Left colon (tissue), 2 donors: ENCODE measurements around the gene RNASEH1. TPM values are rescaled to one million over a fixed set of nuclear protein-coding genes. Genes with fewer than 3 reads are reported as not detected.
"Not testable (repeated sequence)": the region's sequence is repeated elsewhere in the genome, so short reads cannot be mapped to it uniquely, and the experiment has no call there.

ENCODE experiments used
- ATAC-seq: fragments of 200-7000 bp; cut with Tn5 transposase; one replicate; pipeline ENCODE4 v1.9.1; 2020; ENCODE audit warnings: mild to moderate bottlenecking, moderate library complexity
- DNase-seq, 2 donors: peaks; one replicate each; pipeline ENCODE4 v3.0.0-alpha.2; 2020
- intact Hi-C, 2 donors: fragments of 100-400 bp; cut with DNase I in 1 of 2; cut with micrococcal nuclease in 1 of 2; formaldehyde crosslinking; loops; one replicate each; pipeline versions ENCODE4 v1.11.2 to v1.14.0; 2022; cut with DNase I, micrococcal nuclease
- total RNA-seq, 2 donors: library from RNA; stranded (reverse); fragmentation: NEBNext Ultra II Directional; extraction: Animal tissue kit (Norgen Biotek cat#: 25700); gene quantifications; one replicate each; pipeline ENCODE4 v1.2.1, GENCODE V29; 2021
- donor health status: DM: no; HTN: no; CAD: no.
- donor health status: DM: yes; HTN: yes; CAD: no.

RNASEH1 gene
- total RNA-seq, 2 donors from 2014 or later = 14.4 to 14.7 TPM

DNA sequence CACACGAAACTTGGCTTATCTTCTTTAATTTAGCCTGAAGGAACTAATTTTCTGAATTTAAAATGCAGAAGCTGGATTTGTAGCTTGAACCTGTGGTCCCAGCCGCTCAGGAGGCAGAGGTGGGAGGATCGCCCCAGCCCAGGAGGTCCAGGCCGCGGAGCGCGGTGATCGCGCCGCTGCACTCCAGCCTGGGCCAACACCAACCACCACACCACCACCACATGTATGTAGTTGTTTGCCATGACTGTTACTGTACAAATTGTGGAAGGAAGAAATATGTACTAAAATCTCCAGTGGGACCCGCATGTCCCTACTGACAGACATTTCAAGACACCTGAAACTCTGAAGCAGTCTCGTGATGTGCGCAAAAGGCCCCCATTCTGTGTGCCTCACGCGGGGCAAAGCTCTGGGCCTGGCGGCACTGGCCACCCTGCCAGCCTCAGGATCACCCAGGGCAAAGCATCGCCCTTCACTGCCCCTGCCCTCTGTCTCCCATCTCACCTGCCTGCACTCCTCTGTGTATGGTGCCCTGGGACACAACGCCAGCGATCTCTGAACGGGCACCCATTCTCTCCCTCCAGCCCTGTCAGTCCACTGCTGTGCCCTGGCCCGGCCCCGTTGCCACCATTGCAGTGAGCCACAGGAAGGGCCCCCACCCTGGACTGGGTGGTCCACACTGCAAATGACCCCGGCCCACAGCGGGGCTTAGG is 28.7 kb downstream of the RNASEH1 start:
- DNase-seq = no peak
- intact Hi-C loops = no loop called here
- no peak for ATAC-seq

DNA sequence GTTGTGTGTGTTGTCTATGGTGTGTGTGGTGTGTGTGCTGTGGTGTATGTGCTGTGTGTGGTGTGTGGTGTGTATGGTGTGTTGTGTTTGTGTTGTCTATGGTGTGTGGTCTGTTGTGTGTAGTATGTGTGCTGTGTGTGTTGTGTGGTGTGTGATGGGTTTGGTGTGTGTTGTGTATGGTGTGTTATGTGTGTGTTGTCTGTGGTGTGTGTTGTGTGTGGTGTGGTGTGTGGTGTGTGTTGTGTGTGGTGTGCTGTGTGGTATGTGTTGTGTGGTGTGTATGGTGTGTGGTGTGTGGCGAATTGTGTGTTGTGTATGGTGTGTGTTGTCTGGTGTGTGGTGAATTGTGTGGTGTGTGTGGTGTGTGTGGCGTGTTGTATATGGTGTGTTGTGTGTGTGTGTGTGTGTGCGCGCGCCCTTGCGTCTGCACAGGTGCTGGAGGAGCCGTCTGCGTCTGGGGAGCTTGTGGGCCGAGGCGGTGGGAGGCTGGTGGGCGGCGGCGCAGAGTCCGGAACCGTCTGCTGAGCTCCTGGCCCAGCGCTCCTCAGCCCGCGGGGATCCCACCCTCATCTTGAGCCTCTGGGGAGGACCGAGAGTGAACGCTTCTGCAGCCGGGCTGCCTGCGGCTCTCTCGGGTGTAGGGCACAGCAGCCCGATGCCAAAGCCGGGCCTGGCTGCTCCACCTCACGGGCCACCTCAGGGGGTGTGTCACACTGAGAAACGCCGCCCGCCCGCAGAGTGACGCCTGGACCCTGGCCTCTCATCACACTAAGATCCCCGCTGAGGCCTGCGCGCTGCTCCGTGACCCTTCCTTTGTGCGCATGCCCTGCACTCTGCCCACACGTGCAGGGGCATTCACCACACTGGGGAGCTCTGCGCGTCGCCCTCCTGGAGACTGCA is 30.0 kb downstream of the RNASEH1 start:
- ATAC-seq = peak; percentile 59
- DNase-seq = no peak
- intact Hi-C loops = no loop called here

- intact Hi-C loops = no loop called here
- no peak for DNase-seq
- ATAC-seq = no peak
Measured at GRCh38 chr2:3526871-3527270, 31.3 kb downstream of the RNASEH1 start.

DNA sequence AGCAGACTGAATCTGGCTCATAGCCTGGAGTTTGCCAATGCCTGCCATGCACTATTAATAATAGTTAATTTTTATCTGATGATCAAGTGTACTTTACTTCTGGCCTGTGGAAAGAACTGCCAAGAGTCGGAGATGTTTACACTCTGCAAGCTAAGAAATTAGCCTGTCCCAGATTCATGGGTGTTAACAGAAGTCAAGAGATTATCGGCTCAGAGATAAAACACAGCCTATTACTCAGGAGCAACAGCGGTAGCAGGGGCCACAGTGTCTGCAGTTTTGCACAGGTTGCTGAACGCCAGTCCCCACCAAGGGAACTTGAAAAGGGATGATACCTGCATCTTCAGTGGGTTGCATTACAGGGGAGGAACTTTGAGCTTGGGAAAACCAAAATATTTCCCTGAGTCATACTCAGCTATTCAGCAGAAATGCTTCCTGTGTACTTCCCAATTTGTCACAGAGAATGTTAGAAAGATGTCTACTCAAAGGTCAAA is 34.5 kb downstream of the RNASEH1 start:
- ATAC-seq (no peak), DNase-seq (no peak)
- intact Hi-C loops = no loop called here

- intact Hi-C loops = no loop called here
- ATAC-seq (no peak), DNase-seq (peak in 1 of 2 donors; percentile 32)
Measured at GRCh38 chr2:3522961-3523421, 35.1 kb downstream of the RNASEH1 start.

DNA sequence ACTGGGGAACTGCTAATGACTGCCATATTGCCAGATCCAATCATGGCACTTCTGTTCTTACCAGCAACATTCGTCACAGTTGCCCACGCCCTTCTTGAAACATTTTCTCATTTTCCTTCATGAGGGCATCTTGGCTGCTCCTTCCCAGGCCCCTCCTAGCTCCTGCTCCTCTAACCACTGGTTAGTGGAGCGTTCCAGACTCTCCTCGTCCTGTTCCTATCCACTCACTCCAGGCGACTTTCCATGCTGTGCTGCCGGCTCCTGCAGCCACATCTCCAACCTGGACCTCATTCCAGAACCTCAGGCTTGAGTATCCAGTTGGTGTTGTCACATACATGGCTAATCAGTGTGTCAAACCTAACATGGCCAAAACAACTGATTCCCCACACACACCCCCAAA is 37.5 kb downstream of the RNASEH1 start:
- DNase-seq (no peak), ATAC-seq (no peak)
- intact Hi-C loops = no loop called here

GRCh38 chr2:3519255-3520205 is 38.6 kb downstream of the RNASEH1 start, which contains the start of gene ADI1:
ADI1 (minus strand) TSS chr2:3519531; CDS start chr2:3519487, 44 bp downstream.
- ATAC-seq (peak; percentile 86), DNase-seq (peak; percentile 89 to 91)
- intact Hi-C loops = no loop called here

- DNase-seq (peak; percentile 97 to 98), ATAC-seq (peak; percentile 83)
- intact Hi-C loops = no loop called here
Measured at GRCh38 chr2:3518496-3519254, 39.5 kb downstream of the RNASEH1 start.

DNA sequence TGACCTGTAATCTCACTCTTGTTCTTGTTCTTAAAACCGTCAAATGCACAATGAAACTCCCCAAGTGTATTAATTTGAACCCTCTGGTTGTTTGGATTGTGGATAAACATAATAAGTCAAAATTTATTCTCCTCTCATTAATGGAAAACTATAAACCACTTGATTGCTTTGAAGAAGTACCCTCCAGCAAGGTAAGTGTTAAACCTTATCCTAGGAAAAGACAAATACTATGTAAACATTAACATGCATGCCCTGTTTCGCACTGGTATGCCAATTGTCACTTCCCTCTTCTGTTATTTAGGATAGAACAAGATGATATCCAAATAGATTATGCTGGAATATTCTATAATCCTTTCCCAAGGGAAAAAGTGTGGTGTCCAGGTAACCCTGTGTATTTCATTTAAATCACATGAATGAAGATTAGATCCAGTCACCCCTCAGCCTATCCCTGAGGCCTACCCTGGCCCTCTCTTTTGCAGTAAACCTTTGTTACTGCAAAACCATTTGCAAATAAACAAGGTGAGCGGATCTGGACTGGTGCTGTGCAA is 40.1 kb downstream of the RNASEH1 start:
- DNase-seq (no peak), ATAC-seq (no peak)
- intact Hi-C loops = no loop called here

GRCh38 chr2:3516831-3517230 is 41.3 kb downstream of the RNASEH1 start:
- DNase-seq = no peak
- no peak for ATAC-seq
- intact Hi-C loops = no loop called here

GRCh38 chr2:3515438-3515837 is 42.7 kb downstream of the RNASEH1 start:
- ATAC-seq, DNase-seq, intact Hi-C loops: not testable (repeated sequence)

DNA sequence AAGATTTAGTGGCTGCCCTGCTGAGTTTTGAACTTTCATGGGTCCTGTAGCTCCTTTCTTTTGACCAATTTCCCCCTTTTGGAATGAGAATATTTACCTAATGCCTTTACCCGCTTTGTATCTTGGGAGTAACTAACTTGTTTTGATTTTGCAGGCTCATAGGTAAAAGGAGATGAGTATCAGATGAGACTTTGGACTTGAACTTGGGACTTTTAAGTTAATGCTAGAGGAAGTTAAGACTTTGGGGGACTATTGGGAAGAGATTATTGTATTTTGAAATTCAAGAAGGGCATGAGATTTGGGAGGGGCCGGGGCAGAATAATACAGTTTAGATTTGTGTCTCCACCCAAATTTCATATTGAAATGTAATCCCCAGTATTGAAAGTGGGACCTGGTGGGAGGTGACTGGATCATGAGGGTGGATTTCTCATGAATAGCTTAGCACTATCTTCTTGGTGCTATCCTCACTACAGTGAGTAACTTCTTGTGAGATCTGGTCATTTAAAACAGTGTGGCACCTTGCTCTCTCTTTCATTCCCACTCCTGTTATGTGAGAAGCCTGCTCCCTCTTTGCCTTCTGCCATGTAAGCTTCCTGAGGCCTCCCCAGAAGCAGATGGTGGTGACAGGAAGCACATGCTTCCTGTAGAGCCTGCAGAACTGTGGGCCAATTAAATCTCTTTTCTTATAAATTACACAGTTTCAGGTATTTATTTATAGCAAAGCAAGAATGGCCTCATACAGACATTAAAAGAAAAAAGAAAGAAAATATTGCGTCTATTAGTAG is 44.9 kb downstream of the RNASEH1 start:
- intact Hi-C loops = no loop called here
- no peak for DNase-seq

DNA sequence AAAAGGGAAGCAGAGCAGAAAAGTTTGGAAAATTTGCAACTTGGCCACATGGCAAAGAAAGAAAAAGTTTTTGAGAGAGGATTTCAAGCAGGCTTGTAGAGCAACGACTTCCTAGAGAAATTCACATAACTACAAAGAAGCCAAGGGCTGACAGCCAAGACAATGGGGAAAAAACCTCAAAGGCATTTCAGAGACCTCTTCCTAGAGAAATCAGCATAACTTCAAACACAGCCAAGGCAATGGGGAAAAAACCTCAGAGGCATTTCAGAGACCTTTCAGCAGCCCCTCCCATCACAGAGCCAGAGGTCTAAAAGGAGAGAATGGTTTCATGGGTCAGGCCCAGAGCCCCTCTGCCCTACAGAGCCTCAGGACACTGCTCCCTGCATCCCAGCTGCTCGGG is 46.0 kb downstream of the RNASEH1 start:
- intact Hi-C loops = no loop called here
- DNase-seq = no peak
- no peak for ATAC-seq

More for the DNA sequence above, 44.9 kb downstream of the RNASEH1 start:
- no peak for ATAC-seq

GRCh38 chr2:3505771-3506170 is 52.4 kb downstream of the RNASEH1 start:
- DNase-seq (peak; percentile 58 to 70), ATAC-seq (peak; percentile 96)
- intact Hi-C loops = no loop called here

DNA sequence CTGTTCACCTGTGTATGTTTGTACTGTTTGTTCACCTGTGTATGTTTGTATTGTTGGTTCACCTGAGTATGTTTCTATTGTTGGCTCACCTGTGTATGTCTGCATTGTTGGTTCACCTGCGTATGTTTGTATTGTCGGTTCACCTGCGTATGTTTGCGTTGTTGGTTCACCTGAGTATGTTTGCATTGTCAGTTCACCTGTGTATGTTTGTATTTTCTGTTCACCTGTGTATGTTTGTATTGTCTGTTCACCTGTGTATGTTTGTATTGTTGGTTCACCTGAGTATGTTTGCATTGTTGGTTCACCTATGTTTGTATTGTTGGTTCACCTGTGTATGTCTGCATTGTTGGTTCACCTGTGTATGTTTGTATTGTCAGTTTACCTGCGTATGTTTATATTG is 53.4 kb downstream of the RNASEH1 start:
- ATAC-seq (no peak), DNase-seq (no peak)
- intact Hi-C loops = no loop called here

DNA sequence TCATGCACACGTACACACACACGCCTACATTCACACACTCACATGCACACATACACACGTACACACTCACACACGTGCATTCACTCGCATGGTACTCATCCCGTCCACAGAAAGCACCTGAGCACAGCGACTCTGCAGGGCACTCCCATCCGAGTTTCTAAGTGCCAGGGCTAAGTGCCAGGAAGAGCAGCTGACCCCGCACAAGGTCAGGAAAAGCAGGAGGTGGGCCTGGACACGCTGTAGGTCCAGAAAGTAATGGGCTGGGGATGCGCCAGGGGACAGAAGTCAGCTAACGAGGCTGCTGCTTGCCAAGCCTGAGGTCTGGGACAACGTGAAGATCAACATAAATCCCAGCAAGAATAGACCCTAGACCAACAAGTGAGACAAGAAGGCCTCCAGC is 54.6 kb downstream of the RNASEH1 start:
- intact Hi-C loops = no loop called here
- ATAC-seq (no peak), DNase-seq (no peak)

DNA sequence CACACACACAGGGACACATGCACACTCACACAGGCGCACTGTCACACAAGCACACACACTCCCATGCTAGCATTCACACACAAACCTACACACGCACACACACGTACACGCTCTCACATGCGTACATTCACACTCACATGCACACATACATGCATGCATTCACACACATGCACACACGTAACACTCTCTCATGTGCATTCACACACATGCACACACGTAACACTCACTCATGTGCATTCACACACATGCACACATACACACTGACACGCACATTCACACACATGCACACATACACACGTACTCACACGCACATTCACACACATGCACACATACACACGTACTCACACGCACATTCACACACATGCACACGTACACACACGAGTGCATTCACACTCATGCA is 55.1 kb downstream of the RNASEH1 start:
- intact Hi-C loops = no loop called here
- DNase-seq = no peak
- ATAC-seq = no peak
